ENCODE data around the gene PCDHGA6.
"Not testable (repeated sequence)": the region's sequence is repeated elsewhere in the genome, so short reads cannot be mapped to it uniquely, and the experiment has no call there.

DNA sequence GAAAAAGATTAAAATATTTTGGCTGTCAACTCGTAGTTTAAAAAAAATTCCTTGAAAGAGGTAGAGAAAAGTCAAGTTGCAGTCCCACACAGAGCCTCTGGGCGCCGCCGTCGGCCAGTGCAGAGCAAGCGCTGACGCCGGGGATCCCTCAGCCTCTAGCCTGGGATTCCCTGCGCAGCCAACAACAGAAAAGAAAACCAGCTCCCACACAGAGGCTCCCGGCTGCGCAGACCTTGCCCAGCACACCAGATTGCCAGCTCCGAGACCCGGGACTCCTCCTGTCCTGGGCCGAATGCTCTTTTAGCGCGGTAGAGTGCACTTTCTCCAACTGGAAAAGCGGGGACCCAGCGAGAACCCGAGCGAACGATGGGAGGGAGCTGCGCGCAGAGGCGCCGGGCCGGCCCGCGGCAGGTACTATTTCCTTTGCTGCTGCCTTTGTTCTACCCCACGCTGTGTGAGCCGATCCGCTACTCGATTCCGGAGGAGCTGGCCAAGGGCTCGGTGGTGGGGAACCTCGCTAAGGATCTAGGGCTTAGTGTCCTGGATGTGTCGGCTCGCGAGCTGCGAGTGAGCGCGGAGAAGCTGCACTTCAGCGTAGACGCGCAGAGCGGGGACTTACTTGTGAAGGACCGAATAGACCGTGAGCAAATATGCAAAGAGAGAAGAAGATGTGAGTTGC is 43.9 kb downstream of the PCDHGA6 start, which contains the start of gene PCDHGB7:
- TF ChIP-seq, protein P1, sequence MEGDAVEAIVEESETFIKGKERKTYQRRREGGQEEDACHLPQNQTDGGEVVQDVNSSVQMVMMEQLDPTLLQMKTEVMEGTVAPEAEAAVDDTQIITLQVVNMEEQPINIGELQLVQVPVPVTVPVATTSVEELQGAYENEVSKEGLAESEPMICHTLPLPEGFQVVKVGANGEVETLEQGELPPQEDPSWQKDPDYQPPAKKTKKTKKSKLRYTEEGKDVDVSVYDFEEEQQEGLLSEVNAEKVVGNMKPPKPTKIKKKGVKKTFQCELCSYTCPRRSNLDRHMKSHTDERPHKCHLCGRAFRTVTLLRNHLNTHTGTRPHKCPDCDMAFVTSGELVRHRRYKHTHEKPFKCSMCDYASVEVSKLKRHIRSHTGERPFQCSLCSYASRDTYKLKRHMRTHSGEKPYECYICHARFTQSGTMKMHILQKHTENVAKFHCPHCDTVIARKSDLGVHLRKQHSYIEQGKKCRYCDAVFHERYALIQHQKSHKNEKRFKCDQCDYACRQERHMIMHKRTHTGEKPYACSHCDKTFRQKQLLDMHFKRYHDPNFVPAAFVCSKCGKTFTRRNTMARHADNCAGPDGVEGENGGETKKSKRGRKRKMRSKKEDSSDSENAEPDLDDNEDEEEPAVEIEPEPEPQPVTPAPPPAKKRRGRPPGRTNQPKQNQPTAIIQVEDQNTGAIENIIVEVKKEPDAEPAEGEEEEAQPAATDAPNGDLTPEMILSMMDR (IDR thresholded peaks at IDR 0.05 in 2 of 3, conservative IDR thresholded peaks at IDR 0.05 in 1 of 3; ENCODE audit: insufficient read depth in 2 of 3, low read depth in 1 of 3, low read length in 3 of 3) = peak; percentile 68 to 74 (median 73)
- not testable (repeated sequence) for TF ChIP-seq RBBP5 (IDR thresholded peaks at IDR 0.05; ENCODE audit: borderline replicate concordance, insufficient read depth, low read length, poor library complexity, severe bottlenecking); TARDBP (IDR thresholded peaks at IDR 0.05)
